Stimulated activated CD4-positive, alpha-beta T cell treated with anti-CD3 and anti-CD28 coated beads, Interleukin-1b, Interleukin-23, amount 100 ng/mL, for 1 hour (primary cell): Measurements from ENCODE around the gene CD79A.
"Not testable (repeated sequence)": the region's sequence is repeated elsewhere in the genome, so short reads cannot be mapped to it uniquely, and the experiment has no call there.

ENCODE experiments used
- DNase-seq, 2 donors: peaks; one replicate each; pipeline ENCODE4 v3.0.0-alpha.2; 2020; ENCODE audit warnings: low read depth in 2 of 2

CD79A gene

GRCh38 chr19:41905273-41906002, 28.4 kb downstream of the CD79A start:
- DNase-seq: no peak

- DNase-seq: no peak
These were observed 29.2 kb downstream of the CD79A start for GRCh38 chr19:41906271-41906670.

DNA sequence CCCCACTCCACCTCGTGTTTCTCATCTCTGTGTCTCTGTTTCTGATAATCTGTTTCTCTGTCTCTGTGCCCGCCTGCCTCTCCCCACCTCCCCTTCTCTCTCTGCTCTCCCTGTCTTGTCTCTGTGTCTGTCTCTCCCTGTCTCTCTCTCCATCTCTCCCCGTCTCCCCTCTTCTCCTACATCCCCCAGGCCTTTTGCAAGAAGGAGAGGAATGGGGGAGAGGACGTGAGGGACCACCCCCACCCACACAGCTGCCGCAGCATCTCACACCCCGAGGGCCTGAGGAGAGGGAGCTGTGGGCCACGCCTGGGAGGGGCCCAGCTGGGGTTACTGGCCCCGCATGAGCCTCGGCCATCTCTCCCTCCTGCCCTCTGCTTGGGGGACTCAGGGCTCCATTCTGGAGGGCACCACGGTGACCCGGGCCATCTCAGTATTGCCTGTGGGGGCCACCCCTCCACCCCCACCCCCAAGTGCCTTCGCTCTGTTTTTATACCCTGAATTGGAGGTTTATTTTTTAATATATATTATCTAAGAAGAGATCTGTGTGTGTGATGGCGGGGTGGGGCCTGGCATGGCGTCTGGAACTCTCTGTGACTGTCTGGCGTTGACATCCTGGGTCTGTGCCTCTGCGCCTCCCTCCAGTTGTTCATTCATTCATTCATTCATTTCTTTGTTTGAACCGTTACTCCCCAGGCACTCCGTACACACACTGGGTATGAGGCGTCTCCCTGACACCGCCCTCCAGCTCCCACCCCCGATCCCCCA, 30.0 kb downstream of the CD79A start:
- no peak for DNase-seq

DNA sequence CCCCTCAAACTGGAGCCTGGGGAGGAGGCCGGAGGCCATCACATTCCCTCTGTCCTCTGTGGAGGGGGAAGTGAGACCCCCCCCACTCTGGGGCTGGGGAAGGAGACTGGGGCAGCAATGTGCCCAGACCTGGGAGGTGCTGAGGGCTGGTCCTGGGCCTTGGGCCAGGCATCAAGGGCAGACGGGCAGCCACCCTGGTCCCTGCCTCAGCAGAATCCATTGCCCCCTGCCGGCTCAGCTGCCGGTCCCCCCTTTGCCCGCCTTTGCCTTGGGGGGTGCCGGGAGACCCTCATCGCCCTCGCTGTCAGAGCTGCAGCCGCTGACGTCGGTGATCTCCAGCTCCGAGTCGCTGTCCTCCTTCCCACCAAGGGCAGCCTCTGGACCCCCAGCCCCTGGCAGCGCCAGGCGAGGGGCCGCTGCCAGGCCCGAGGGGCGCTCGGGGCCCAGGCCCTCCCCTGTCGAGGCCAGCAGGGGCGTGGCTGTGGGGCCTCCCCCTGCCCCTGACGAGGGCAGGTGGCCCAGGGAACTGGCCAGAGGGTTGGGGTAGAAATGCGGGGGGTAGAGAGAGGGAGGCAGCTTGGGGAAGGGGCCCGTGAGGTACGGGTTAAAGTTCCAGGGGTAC, 31.0 kb downstream of the CD79A start:
- DNase-seq: no peak

- DNase-seq: no peak
These were observed 31.8 kb downstream of the CD79A start for GRCh38 chr19:41908724-41909464.

- no peak for DNase-seq
These were observed 32.6 kb downstream of the CD79A start for GRCh38 chr19:41909706-41910105.

DNA sequence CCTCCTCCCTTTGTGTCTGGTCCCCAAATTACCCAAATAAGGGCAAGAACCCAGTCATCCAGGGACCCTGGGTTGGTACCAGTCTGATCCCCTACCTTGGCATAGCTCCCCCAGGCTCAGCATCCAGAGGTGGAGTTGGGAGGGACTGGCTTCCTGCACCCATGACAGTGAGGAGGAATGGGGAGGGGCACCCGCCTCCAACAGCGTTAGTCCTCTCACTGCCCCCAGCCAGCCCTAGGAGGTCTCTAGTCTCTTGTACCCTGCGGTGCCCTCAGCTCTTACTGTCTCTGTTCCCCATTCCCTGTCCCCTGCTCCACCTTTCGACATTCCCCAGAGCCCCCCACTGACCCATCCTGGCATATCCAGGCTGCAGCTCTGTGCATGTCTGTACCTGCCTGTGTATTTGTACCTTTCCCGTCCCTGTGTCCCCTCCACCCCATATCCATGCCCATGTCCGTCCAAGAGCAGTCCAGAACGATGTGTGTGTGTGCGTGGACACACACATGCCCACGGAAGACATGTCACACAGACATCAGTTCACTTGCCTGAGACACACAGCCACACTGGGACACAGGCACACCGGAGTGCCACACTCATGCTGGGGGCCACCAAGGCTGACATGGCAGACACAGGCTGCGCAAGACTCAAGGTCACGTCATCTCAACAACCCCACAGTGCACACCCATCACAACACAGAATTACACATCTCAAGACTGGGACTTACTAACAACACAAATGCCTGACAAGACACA, 33.3 kb downstream of the CD79A start:
- DNase-seq: no peak

DNA sequence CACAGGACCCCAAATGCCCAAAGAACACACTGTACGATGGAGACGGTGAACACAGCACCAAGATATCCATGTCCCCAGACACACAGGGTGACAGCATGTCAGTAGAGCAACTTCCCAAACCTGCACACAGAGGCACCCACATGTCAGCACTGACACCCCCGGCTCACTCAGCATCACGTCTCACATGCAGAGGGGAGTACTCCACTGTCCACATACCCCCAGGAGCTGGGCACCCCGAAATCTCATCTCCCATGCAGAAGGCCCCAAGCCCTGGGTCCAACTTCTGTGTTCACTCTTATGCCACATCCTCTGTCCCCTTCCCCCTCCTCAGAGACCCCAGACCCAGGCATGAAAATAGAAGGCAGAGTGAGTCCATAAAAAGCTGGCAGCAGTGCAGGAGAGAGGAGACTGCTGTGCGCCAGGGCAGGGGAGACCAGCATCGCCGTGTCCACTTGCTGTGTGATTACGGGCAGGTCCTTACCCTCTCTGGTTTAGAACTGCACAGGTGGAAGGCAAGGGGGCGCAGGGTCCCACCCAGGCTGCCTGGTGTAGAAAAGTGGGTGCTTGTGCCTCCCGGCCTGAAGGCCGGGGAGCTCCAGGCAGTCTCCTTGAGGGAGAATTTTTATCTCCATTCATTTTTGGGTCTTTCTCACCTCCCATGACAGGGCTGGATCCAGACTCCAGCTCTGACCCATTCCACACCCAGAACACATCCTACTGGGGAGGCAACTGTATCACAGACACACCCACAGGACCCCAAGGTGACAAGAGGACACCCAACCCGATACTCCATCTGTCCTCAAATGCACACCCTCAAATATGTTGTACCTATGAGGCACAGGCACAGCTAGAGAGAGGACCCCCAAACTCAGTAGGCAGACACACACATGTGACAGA, 34.2 kb downstream of the CD79A start:
- DNase-seq: no peak

GRCh38 chr19:41911889-41912731, 35.0 kb downstream of the CD79A start:
- DNase-seq: no peak

DNA sequence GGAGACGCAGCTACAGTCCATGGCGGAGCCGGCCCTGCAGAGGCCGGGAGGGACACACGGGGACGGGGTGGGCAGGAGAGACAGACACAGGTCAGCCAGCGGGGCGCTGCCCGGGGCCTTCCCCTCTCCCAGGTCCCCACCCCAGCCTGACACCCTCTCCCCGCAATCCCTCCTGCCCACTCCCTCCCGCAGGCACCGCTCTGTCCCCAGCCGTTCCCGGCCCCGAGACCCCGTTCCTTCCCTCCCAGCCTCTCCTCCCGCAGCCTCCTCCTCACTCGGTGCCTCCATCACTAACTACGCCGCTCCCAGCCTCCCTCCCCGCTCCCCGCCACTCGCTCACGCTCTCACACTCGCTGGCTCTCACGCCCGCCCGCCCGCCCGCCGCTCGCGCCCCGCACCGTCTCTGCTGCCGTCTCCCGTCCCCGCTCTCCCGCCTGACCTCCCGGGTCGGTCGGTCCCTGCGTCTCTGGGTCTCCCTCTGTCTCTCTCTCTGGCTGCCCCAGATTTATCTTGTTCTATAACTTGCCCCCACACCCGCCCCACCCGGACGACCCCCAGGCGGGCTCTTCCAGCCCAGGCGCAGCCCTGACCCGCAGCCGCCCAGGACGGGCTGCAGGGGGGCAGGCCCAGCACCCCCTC, 35.9 kb downstream of the CD79A start:
- no peak for DNase-seq

GRCh38 chr19:41913538-41914423, 36.7 kb downstream of the CD79A start:
- no peak for DNase-seq

GRCh38 chr19:41914424-41914834, 37.4 kb downstream of the CD79A start:
- DNase-seq: not testable (repeated sequence)

DNA sequence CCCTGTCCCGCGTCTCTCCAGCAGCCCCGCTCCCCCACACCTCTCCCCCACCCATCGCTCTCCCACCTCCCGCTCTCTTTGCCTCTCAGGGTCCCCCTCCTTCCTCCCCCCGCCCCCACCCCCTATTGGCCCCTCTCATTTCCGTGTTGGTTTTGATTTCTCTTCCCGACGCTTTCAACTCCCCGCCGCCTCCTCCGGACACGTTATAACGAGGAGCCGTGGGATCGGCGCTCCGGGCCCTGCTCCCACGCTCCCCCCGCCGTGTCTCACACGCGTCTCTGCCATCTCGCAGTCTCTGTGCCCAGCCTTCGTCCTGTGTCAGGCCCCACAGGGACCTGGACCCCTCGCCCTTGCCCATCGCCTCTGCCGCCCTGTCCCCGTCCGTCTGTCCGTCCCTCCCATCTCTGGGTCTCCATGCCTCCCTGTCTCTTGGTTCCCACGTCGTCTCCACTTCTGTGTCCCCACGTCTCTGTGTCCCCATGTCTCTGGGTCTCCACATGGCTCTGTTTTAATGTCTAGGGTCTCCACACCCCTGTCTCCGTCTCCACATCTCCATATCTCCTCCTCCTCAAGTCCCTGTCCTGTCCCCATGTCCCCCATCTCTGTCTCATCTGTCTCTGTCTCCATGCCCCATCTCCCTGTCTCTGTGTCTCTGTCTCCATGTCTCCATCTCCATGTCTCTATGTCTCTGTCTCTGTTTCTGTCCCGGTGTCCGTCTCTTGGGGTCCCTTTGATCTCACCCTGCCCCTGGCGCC, 38.1 kb downstream of the CD79A start:
- no peak for DNase-seq

DNA sequence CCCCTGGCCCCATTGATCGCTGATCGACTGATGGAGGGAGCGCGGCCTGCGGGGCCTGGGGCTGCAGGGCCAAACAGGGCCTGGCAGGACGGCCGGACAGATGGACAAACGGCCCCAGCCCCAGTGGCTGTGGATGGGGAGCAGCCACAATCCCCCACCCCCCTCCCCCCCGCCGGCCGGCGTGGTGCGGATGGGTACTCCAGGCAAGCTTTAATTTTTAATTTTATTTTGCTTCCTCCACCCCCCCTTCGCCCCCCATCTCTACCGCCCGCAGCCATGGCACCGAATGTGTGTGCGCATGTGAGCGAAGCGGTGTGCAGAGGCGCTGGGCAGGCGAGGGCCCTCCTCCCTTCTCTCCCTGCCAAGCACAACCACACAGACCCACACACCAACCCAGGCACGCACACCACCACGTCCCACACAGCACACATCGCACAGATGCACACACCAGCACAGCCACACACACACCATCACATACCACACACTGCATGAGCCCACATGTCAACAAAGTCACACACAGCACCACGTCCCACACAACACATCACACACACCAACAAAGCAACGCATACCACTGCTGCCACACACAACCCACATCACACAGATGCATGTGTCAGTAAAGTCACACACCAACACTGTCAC, 38.8 kb downstream of the CD79A start:
- DNase-seq: no peak

DNA sequence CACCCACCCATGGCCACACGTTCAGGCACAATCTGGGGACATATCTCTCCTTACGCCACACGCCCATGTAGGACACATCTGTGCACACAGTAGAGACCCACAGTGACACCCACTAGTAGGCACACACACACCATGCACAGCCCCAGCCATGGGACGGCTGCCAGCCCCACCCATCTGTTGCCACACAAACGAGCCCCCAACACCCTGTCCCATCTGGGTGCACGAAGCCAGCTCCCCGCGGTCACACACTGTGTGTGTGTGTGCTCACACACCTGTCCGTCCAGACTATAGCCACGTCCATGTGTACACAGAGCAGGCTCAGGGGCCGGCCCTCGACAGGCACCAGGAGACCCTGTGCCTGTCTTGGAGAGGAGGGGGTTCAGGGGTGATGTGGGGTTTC, 40.6 kb downstream of the CD79A start:
- no peak for DNase-seq

DNA sequence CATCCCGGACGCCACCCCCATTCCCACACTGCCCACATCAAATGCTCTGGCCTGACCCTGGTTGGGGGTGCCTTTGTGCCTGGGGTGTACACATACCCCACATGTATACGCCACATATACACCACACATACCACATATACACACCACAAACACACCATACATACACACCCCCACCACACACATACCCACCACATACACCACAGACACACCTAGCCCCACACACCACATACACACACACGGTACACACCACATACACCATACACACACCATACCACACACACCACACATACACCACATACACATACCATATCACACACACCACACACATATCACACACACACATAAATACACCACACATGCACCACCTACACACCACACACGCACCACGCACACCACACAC, 41.0 kb downstream of the CD79A start:
- no peak for DNase-seq
